Stimulated activated naive CD8-positive, alpha-beta T cell treated with anti-CD3 and anti-CD28 coated beads, Interleukin-15, Interleukin-2, amounts not matched to agents 100 ng/mL and 50 ng/mL, for 24 hours (primary cell): ENCODE measurements around the gene NOD2.

ENCODE experiments used
- H3K27ac Mint-ChIP-seq: one replicate; pipeline ENCODE4 v1.8.0; 2021; ENCODE audit warnings: mild to moderate bottlenecking, mixed read lengths
- H3K27me3 Mint-ChIP-seq: one replicate; pipeline ENCODE4 v1.8.0; 2021; ENCODE audit warnings: mixed read lengths
- H3K36me3 Mint-ChIP-seq: one replicate; pipeline ENCODE4 v1.8.0; 2021; ENCODE audit warnings: low read depth, mixed read lengths
- H3K4me1 Mint-ChIP-seq: one replicate; pipeline ENCODE4 v1.8.0; 2021; ENCODE audit warnings: low read depth, mixed read lengths
- H3K4me3 Mint-ChIP-seq: one replicate; pipeline ENCODE4 v1.8.0; 2021; ENCODE audit warnings: mild to moderate bottlenecking, mixed read lengths
- H3K9me3 Mint-ChIP-seq: one replicate; pipeline ENCODE4 v1.8.0; 2021; ENCODE audit warnings: mixed read lengths

Gene NOD2

DNA sequence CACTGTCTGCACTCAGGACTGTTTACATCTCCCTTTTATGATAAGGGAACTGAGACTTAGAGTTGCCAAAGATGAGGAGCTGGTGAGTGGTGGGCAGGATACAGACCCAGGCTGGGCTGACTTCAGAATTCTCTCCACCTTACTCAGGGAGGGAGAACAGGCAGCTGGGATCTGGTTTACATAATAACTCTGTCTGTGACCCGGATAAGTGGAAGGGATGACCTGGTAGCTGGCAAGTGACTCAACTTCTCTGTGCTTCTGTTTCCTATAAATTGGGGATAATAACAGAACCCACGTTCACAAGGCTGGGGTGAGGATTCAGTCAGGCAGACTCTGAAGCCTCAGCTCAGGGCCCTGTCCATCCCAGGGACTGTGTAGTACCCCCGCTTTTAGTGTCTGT lies 14.9 kb upstream of the NOD2 start:
- peaks cover 46% of the 10 kb centered on the region for H3K36me3 Mint-ChIP-seq
- peak overlapping the region; percentile 61 for H3K27ac Mint-ChIP-seq
- H3K9me3 Mint-ChIP-seq: peaks cover 4% of the 10 kb centered on the region
- no peaks in the 10 kb centered on the region for H3K27me3 Mint-ChIP-seq
- H3K4me1 Mint-ChIP-seq: peaks cover 54% of the 10 kb centered on the region
- H3K4me3 Mint-ChIP-seq: peak overlapping the region; percentile 61

DNA sequence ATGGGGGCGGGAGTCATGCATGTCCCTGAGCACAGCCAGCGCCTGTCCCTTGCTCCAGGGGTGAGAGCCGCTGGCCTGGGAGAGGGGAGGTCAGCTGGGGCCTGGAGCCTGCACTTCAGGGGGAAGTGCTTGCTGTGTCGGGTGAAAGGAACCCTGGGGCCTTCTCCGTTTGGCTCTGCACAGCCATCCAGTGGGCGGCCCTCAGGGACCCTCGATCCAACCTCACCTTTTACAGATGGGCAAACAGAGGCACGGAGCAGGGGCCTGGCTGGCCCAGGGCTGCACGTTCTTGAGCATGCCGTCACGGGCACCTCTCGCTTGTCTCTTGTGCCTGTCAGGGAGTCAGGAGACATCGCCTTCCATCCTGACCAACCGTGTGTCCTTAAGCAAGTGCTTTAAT lies 14.1 kb upstream of the NOD2 start:
- Mint-ChIP-seq H3K4me1 (peaks cover 62% of the 10 kb centered on the region), H3K4me3 (peak overlapping the region; percentile 87), H3K27me3 (no peaks in the 10 kb centered on the region), H3K36me3 (peaks cover 40% of the 10 kb centered on the region), H3K27ac (peak overlapping the region; percentile 92), H3K9me3 (no peaks in the 10 kb centered on the region)

DNA sequence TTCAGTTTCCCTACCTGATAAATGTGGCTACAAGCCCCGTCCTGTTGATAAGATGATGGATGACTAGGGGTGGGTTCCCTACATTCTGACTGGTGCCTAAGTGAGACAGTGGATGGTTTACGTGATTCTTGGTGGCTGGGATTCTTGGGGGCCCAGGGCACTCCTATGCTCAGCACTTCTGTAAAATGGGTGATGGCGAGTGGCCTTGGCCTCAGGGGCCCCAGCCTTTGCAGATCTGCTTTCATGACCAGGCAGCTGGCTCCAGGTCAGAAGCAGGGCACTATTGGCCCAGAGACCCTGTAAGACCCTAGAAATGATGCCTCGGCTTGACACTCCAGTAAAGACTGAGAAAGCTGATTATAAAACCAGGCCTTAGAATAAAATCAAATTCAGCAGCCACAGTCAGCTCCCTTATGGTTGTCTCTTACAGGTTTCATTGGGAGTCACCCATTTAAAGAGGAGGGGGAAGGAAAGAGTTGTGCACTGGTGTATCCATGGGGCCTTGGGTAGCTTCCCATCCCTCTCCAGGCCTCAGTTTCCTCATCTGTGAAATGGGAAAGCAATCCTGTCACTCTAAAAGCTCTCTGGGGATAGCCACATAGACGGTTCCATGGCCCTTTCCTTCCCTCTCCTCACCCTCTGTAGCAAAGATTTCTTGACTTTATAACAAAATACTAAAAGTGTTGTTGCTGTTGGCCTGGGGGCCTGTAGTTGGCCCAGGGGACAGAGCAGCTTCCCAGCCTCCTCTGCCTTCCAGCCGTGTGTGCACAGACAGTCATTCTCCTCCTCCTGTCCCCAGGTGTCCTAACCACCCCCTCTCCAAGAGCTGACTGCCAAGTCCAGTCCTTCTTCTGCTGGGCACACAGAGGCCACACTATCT lies 13.5 kb upstream of the NOD2 start:
- H3K4me1 Mint-ChIP-seq: peaks cover 68% of the 10 kb centered on the region
- H3K36me3 Mint-ChIP-seq: peaks cover 33% of the 10 kb centered on the region
- no peaks in the 10 kb centered on the region for H3K27me3 Mint-ChIP-seq
- peak overlapping the region; percentile 87 for H3K4me3 Mint-ChIP-seq
- H3K27ac Mint-ChIP-seq: peak overlapping the region; percentile 92
- no peaks in the 10 kb centered on the region for H3K9me3 Mint-ChIP-seq

DNA sequence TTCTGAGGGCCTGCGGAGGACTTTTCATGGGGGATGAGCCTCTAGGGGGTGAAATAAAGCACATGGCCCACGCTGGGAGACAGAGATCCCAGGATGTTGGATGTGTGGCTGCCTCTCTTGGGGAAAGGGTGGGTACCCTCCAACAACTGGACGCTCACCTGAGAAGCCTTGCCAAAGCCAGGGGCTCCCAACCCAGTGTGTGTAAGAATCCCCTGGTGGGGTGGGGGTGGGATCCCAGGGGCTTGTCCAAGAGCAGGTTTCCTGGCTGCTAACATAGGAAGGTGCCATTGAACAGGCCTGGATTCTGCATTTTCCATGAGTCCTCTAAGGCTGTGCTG lies 12.9 kb upstream of the NOD2 start:
- H3K9me3 Mint-ChIP-seq: no peaks in the 10 kb centered on the region
- H3K4me1 Mint-ChIP-seq: peaks cover 74% of the 10 kb centered on the region
- H3K27me3 Mint-ChIP-seq: no peaks in the 10 kb centered on the region
- H3K36me3 Mint-ChIP-seq: peaks cover 27% of the 10 kb centered on the region
- H3K4me3 Mint-ChIP-seq: peak overlapping the region; percentile 87
- peak overlapping the region; percentile 92 for H3K27ac Mint-ChIP-seq

DNA sequence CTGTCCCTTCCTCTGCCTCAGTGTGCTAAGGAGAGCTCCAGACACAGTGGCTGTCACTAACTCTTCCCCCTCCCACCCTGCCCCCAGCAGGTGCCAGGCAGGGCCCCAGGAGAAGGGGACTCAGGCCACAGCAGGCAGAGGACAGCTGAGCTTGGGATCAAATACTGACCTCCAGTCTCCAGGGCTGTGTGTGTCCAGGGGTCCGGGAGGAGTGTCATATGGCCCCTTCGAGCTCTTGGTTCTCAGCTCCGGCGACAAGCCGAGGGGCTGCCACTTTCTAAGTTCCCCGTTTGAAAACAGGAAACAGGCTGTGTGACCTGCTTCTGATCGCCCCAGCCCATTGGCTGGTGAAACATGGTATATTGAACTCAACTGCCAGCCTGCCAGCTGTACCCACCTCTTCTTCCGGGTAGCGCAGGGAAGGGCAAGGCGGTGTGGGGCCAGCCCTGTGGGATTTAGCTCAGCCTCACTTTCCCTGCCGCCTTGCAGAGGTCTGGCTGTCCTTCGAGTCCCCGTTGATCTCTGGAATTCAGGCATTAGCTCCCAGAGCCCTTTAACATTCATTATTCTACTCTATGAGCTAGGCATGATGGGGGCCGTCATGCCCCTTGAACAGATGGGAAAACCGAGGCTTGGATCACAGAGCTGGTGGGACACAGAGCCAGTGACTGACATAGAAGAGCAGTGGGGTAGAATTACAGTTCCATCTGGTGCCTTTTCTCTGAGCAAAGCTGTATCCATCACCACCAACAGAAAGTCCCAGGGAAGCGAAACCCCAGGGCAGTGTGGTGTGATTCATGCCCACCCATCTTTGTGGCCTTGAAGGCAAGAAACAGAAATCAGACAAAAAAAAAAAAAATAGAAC lies 12.2 kb upstream of the NOD2 start, which contains the start of gene SNX20:
TSS of gene SNX20 (minus strand) at position 292 of the 865 bp plus-strand sequence. CDS start 3,786 bp downstream, outside the sequence.
- H3K9me3 Mint-ChIP-seq: no peaks in the 10 kb centered on the region
- H3K4me3 Mint-ChIP-seq: peak within 1 kb of the TSS; percentile 87
- H3K36me3 Mint-ChIP-seq: peaks cover 20% of the 10 kb centered on the region
- no peaks in the 10 kb centered on the region for H3K27me3 Mint-ChIP-seq
- peak within 1 kb of the TSS; percentile 92 for H3K27ac Mint-ChIP-seq
- peaks cover 80% of the 10 kb centered on the region for H3K4me1 Mint-ChIP-seq

DNA sequence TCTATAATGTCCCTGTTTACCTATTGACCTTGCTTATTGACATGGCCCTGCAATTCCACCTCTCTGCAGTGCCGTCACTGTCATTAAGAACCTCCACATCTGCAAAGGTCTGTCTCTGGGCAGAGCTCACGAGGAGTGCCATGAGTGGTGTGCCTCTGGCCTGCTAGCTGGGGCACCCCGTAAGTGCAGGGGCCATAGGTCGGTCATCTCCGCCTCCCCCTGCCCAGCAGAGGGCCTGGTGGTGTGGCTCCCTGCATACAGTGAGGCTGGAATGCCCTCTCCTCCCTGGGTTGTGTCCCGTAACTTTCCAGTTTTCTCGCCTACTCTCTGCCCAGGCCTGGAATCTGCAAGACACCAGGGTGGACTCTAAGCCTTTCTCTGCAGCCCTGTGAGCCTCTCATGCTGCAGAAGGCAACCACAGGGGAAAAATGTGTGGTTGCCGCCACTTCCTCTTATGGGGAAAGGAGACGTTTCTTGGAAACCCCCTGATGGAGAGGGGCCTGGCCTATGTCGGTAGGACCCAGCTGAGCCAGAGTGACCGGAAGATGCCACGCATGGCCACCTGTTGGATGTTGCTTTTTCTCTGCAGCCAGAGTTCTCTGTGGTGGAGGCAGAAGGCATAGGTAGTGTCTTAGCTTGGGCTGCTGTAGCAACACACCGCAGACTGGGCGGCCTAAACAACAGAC lies 9.6 kb upstream of the NOD2 start:
- no peaks in the 10 kb centered on the region for H3K27me3 Mint-ChIP-seq
- H3K4me1 Mint-ChIP-seq: peaks cover 70% of the 10 kb centered on the region
- peak overlapping the region; percentile 94 for H3K27ac Mint-ChIP-seq
- peaks cover 2% of the 10 kb centered on the region for H3K36me3 Mint-ChIP-seq
- peak overlapping the region; percentile 64 for H3K4me3 Mint-ChIP-seq
- H3K9me3 Mint-ChIP-seq: no peaks in the 10 kb centered on the region

DNA sequence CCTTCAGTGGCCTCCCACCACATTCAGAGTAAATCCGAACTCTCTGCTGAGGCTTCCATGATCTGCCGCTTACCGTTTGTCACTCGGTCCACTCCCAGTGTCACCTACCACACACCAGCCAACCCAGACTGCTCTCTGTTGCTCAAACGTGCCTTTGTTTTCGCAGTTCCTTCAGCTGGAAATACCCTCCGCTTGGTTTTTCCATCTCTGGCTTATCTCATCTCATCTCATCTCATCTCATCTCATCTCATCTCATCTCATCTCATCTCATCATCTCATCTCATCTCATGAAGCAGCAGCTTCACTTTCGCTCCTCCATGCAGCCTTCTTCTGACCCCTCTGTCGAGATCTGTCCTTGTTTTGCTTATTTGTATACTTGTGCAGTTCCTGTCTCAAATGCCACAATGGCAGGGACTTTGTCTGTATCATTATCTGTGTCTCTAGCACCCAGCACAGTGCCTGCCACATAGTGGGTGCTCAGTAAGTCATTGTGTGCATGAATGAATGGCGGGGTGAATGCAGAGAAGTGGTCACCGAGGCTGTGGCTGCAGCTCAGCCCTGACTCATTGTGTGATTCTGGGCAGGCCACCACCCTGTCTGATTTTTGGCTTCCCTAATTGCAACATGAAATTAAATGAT lies 8.5 kb upstream of the NOD2 start:
- peak overlapping the region; percentile 94 for H3K27ac Mint-ChIP-seq
- no peaks in the 10 kb centered on the region for H3K36me3 Mint-ChIP-seq
- H3K9me3 Mint-ChIP-seq: no peaks in the 10 kb centered on the region
- H3K4me3 Mint-ChIP-seq: peak overlapping the region; percentile 64
- peaks cover 68% of the 10 kb centered on the region for H3K4me1 Mint-ChIP-seq
- H3K27me3 Mint-ChIP-seq: no peaks in the 10 kb centered on the region

DNA sequence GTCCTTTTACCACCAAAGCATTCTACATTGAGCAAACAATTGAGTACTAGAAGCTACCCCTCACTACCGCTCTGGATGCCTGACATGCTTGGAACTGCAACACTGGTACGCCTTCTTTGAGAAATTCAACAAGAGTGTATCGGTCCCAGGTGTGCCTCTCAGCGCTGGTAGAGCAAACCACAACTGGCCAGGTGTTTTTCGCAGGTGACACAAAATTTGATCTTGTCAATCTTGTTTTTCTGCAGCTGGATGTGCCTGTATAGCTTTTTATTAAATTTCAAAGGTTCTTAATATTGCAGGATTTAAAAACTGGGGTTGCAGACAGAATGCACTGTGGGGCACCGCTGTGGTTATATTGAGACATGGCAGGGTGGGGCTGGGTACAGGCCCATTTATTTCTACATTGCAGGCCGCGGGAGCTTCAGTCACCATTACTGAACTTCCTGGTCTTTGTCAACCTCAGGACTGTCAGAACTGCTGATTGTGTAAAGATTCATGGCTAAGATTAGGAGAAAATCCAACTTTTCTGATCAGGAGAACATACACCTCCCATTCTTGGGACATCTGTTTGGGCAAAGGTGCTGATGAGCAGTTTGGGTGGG lies 7.8 kb upstream of the NOD2 start:
- H3K4me1 Mint-ChIP-seq: peaks cover 67% of the 10 kb centered on the region
- H3K27ac Mint-ChIP-seq: peak overlapping the region; percentile 94
- H3K36me3 Mint-ChIP-seq: no peaks in the 10 kb centered on the region
- no peaks in the 10 kb centered on the region for H3K9me3 Mint-ChIP-seq
- H3K4me3 Mint-ChIP-seq: peak overlapping the region; percentile 64
- H3K27me3 Mint-ChIP-seq: no peaks in the 10 kb centered on the region

DNA sequence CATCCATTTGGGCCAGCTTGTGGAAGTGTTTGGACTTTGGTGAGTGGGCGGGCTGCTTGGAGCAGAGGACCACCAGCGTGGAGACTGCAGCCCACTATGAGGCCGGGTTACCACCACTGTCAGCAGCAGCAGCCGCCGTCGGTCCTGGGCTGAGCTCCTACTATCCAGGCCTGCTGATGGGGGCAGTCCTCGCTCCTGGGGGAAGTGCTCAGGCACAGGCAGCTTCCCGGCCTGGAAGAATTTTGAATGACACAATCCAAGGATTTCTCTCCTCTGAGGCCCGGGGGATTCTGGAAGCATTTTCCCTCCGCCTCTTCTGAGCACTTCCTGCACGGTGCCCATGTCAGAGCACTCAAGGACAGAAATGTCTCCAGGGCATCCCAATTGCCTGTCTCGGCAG lies 5.3 kb upstream of the NOD2 start:
- no peaks in the 10 kb centered on the region for H3K36me3 Mint-ChIP-seq
- H3K27ac Mint-ChIP-seq: no peak overlapping the region
- peaks cover 71% of the 10 kb centered on the region for H3K4me1 Mint-ChIP-seq
- H3K9me3 Mint-ChIP-seq: no peaks in the 10 kb centered on the region
- no peaks in the 10 kb centered on the region for H3K27me3 Mint-ChIP-seq
- no peak overlapping the region for H3K4me3 Mint-ChIP-seq

DNA sequence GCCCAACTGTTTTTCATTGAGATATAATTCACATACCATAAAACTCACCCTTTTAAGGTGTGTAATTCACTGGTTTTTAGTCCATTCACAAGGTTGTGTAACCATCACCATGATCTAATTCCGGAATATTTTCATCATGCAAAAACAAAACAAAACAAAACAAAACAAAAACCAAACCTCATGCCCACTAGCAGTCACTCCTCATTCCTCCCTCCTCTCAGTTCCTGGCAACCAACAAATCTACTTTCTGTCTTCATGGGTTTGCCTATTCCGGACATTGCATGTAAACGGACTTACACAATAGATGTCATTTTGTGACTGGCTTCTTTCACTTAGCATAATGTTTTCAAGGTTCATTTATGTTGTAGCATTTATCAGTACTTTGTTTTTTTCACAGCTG lies 4.5 kb upstream of the NOD2 start:
- no peaks in the 10 kb centered on the region for H3K27me3 Mint-ChIP-seq
- H3K36me3 Mint-ChIP-seq: no peaks in the 10 kb centered on the region
- no peak overlapping the region for H3K27ac Mint-ChIP-seq
- H3K4me1 Mint-ChIP-seq: peaks cover 66% of the 10 kb centered on the region
- H3K4me3 Mint-ChIP-seq: no peak overlapping the region
- no peaks in the 10 kb centered on the region for H3K9me3 Mint-ChIP-seq

DNA sequence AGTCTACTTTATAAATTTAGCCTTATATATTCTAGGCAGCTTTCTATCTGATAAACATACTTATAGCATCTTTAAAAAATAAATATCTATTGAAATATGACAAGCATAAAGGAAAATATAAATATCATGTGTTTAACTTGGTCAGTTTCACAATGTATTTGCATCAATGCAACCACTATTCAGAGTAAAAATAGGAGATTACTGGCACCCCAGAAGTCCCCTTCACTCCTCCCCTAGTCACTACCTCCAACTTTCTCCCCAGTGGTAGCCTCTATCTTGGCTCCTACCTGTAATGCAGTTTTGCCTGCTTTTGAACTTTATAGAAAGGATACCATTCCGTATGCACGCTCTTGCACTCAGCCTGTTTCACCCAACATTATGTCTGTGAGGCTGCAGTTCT lies 3.2 kb upstream of the NOD2 start:
- Mint-ChIP-seq H3K9me3 (no peaks in the 10 kb centered on the region), H3K27me3 (peaks cover 4% of the 10 kb centered on the region), H3K36me3 (no peaks in the 10 kb centered on the region), H3K27ac (no peak overlapping the region), H3K4me1 (peaks cover 65% of the 10 kb centered on the region), H3K4me3 (no peak overlapping the region)

DNA sequence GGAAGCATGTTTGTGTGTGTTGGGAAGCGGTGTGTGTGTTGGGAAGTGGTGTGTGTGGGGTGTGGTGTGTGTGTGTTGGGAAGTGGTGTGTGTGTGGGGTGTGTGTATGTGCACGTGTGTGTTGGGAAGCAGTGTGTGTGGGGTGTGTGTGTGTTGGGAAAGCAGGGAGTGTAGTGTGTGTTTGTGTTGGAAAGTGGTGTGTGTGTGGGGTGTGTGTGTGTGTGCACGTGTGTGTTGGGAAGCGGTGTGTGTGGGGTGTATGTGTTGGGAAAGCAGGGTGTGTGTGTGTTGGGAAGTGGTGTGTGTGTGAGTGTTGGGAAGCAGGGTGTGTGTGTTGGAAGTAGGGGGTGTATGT lies 785 bp upstream of the NOD2 start:
- peaks cover 4% of the 10 kb centered on the region for H3K27me3 Mint-ChIP-seq

DNA sequence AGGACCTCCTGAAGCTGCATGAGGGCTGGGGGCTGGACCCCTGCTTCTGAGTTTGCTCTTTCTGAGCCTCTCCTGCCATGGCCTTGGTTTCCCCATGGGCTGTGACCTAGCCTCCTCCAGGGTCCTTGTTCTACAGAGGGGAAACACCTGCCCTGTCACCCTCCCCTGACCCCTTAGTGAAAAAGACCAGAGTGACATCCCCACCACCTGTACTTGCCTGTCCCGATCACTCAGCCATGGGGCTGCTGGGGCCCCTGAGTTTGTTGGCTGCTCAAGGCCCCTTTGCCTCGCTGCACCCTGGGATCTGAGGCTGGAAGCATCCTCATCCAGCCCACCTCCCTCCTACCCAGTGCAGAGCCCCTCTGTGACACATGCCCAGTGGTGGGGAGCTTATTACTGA lies 800 bp downstream of the NOD2 start:
- Mint-ChIP-seq H3K4me1 (peaks cover 87% of the 10 kb centered on the region), H3K9me3 (no peaks in the 10 kb centered on the region), H3K27me3 (peaks cover 4% of the 10 kb centered on the region), H3K27ac (peak overlapping the region; percentile 15), H3K4me3 (peak overlapping the region; percentile 80), H3K36me3 (no peaks in the 10 kb centered on the region)

More for the DNA sequence above, 785 bp upstream of the NOD2 start:
- Mint-ChIP-seq H3K9me3 (no peaks in the 10 kb centered on the region), H3K27ac (peak overlapping the region; percentile 57), H3K36me3 (no peaks in the 10 kb centered on the region), H3K4me3 (peak overlapping the region; percentile 58), H3K4me1 (peaks cover 75% of the 10 kb centered on the region)
